HepG2 (cell line): ENCODE data around the gene CENPC. TPM values are rescaled to one million over a fixed set of nuclear protein-coding genes. Genes with fewer than 3 reads are reported as not detected.

Experiments
- ATAC-seq: fragments of 200-7000 bp; cut with Tn5 transposase; 3 replicates; pipeline ENCODE4 v1.9.1; 2020; ENCODE audit warnings: mild to moderate bottlenecking, moderate library complexity
- BruUV-seq: library from RNA; stranded (reverse); fragments of 400-500 nt; replicated peaks from 2 replicates; lab custom pipeline; 2021; lab: Mats Ljungman, UMichigan
- CTCF ChIA-PET: fragments of 300-600 bp; formaldehyde crosslinking; extraction: SDS; loops from one replicate; lab custom pipeline; 2021; ENCODE audit warnings: low total read pairs, inconsistent platforms, low intra/inter-chr PET ratio; lab: Yijun Ruan, JAX
- POLR2A ChIA-PET: fragments of 350-600 bp; sonication (Branson Sonifier 250); formaldehyde crosslinking; loops from one replicate; lab custom pipeline; 2020; ENCODE audit warnings: antibody characterized with exemption, inconsistent platforms; lab: Yijun Ruan, JAX
- DNase-seq: peaks from one replicate; pipeline ENCODE4 v3.0.0-alpha.2; 2015; ENCODE audit warnings: low spot score
- FAIRE-seq: peaks from 3 replicates; lab custom pipeline; 2011; peaks lifted over from hg19 to GRCh38; lab: Jason Lieb, UNC
- H2AFZ ChIP-seq: one replicate; pipeline ENCODE4 v1.6.1; 2011; ENCODE audit warnings: low read length, inconsistent platforms
- H3K27ac ChIP-seq: fragments of 300-600 bp; 3 replicates; pipeline ENCODE4 v1.8.0; 2011; ENCODE audit warnings: mixed run types, mild to moderate bottlenecking, mixed read lengths, low read length, inconsistent platforms; ENCODE audit not compliant: insufficient read depth; ENCODE audit errors: extremely low read length
- H3K27me3 ChIP-seq, 2 experiments: fragments of 200-600 bp in 1 of 2; 2 replicates in 1 of 2; 3 replicates in 1 of 2; pipeline versions ENCODE4 v1.6.0 to v1.8.0; 2011; ENCODE audit warnings: low read length in 2 of 2, mild to moderate bottlenecking in 2 of 2, moderate library complexity in 2 of 2, inconsistent platforms in 1 of 2; ENCODE audit not compliant: insufficient read depth in 2 of 2, control insufficient read depth in 1 of 2
- H3K36me3 ChIP-seq, 2 experiments: fragments of 200-600 bp in 1 of 2; replicated peaks in 1 of 2; 2 replicates in 1 of 2; 3 replicates in 1 of 2; pipeline versions ENCODE4 v1.5.1 to v1.8.0; 2011; ENCODE audit warnings: low read length in 2 of 2, inconsistent platforms in 1 of 2; ENCODE audit not compliant: insufficient read depth in 2 of 2, control insufficient read depth in 1 of 2
- H3K4me1 ChIP-seq: 2 replicates; pipeline ENCODE4 v1.5.1; 2012; ENCODE audit warnings: low read length, inconsistent platforms; ENCODE audit not compliant: insufficient read depth
- H3K4me2 ChIP-seq: 2 replicates; pipeline ENCODE4 v1.6.0; 2011; ENCODE audit warnings: low read depth, low read length, inconsistent platforms
- H3K4me3 ChIP-seq, 3 experiments: fragments of 200-600 bp in 1 of 3; sonication (generic), shearing (Covaris generic) in 1 of 3; replicated peaks in 1 of 3; 2 replicates each; pipeline ENCODE4 v1.5.1; 2011 to 2016; ENCODE audit warnings: low read length in 3 of 3, inconsistent platforms in 2 of 3, low read depth in 2 of 3, mild to moderate bottlenecking in 2 of 3, control low read depth in 1 of 3, mixed read lengths in 1 of 3; ENCODE audit not compliant: insufficient read depth in 1 of 3
- H3K79me2 ChIP-seq: one replicate; pipeline ENCODE4 v1.6.1; 2011; ENCODE audit warnings: low read length, inconsistent platforms; ENCODE audit not compliant: insufficient read depth
- H3K9ac ChIP-seq: 2 replicates; pipeline ENCODE4 v1.6.0; 2011; ENCODE audit warnings: mild to moderate bottlenecking, low read depth, low read length, inconsistent platforms; ENCODE audit not compliant: insufficient read depth
- H3K9me3 ChIP-seq: 2 replicates; pipeline ENCODE4 v1.5.1; 2012; ENCODE audit warnings: mild to moderate bottlenecking, low read length
- H4K20me1 ChIP-seq: 2 replicates; pipeline ENCODE4 v1.6.0; 2011; ENCODE audit warnings: inconsistent platforms, mild to moderate bottlenecking, low read length, moderate library complexity; ENCODE audit not compliant: insufficient read depth
- ARID3A ChIP-seq: IDR thresholded peaks from 2 replicates; pipeline ENCODE4 v1.6.1; 2012; ENCODE audit warnings: low read depth, low read length, improper control_type of control experiment
- ATRX ChIP-seq: sonication (generic); formaldehyde crosslinking; IDR thresholded peaks from 2 replicates; pipeline ENCODE4 v1.4.0; 2020; ENCODE audit warnings: missing genetic modification reagents, borderline replicate concordance
- DDIT3 ChIP-seq: sonication (generic); formaldehyde crosslinking; IDR thresholded peaks from 2 replicates; pipeline ENCODE4 v1.4.0; 2020; ENCODE audit warnings: mild to moderate bottlenecking, missing genetic modification reagents
- FIP1L1 ChIP-seq: fragments of 200-400 bp; formaldehyde crosslinking; IDR thresholded peaks from 2 replicates; pipeline ENCODE4 v1.6.1; 2018; ENCODE audit warnings: low read depth, mild to moderate bottlenecking, low read length, moderate library complexity, borderline replicate concordance; ENCODE audit not compliant: insufficient read depth
- FOXC1 ChIP-seq: sonication (generic); formaldehyde crosslinking; IDR thresholded peaks from 2 replicates; pipeline ENCODE4 v1.8.0; 2022; ENCODE audit warnings: mild to moderate bottlenecking, missing genetic modification reagents, borderline replicate concordance
- FOXK2 ChIP-seq: fragments of 450-650 bp; IDR thresholded peaks from 2 replicates; pipeline ENCODE4 v1.6.1; 2016
- HMG20B ChIP-seq: conservative IDR thresholded peaks from 2 replicates; pipeline ENCODE4 v1.6.1; 2016; ENCODE audit warnings: missing genetic modification reagents, missing compliant biosample characterization
- SIX1 ChIP-seq: sonication (generic); formaldehyde crosslinking; IDR thresholded peaks from 2 replicates; pipeline ENCODE4 v1.4.0; 2020; ENCODE audit warnings: missing genetic modification reagents, borderline replicate concordance
- SMC3 ChIP-seq: IDR thresholded peaks from 2 replicates; pipeline ENCODE4 v1.6.1; 2011; ENCODE audit warnings: low read length, improper control_type of control experiment
- TARDBP ChIP-seq: sonication (generic); formaldehyde crosslinking; IDR thresholded peaks from 2 replicates; pipeline ENCODE4 v1.8.0; 2022; ENCODE audit warnings: mild to moderate bottlenecking, missing genetic modification reagents
- ZBTB2 ChIP-seq: sonication (generic); formaldehyde crosslinking; IDR thresholded peaks from 2 replicates; pipeline ENCODE4 v1.8.0; 2022; ENCODE audit warnings: low read depth, missing genetic modification reagents
- ZFP37 ChIP-seq: sonication (generic); formaldehyde crosslinking; IDR thresholded peaks from 2 replicates; pipeline ENCODE4 v1.4.0; 2020; ENCODE audit warnings: missing genetic modification reagents, borderline replicate concordance
- ZNF44 ChIP-seq: sonication (generic); formaldehyde crosslinking; IDR thresholded peaks from 2 replicates; pipeline ENCODE4 v1.5.1; 2020; ENCODE audit warnings: mild to moderate bottlenecking, missing genetic modification reagents
- ZNF598 ChIP-seq: sonication (generic); formaldehyde crosslinking; IDR thresholded peaks from 2 replicates; pipeline ENCODE4 v1.5.1; 2020; ENCODE audit warnings: mild to moderate bottlenecking, missing genetic modification reagents, borderline replicate concordance
- ZNF773 ChIP-seq: sonication (generic); formaldehyde crosslinking; IDR thresholded peaks from 2 replicates; pipeline ENCODE4 v1.4.0; 2020; ENCODE audit warnings: missing genetic modification reagents, borderline replicate concordance
- ZSCAN30 ChIP-seq: sonication (generic); formaldehyde crosslinking; IDR thresholded peaks from 2 replicates; pipeline ENCODE4 v1.5.0; 2020; ENCODE audit warnings: mild to moderate bottlenecking, missing genetic modification reagents
- whole genome bisulfite sequencing: methylation state at CpG from one replicate; pipeline ENCODE4 v1.1.6; 2017; ENCODE audit warnings: low lambda C conversion rate; 5-methylcytosine and 5-hydroxymethylcytosine counted together
- in situ Hi-C: cut with HindIII; loops from 2 replicates; pipeline ENCODE4 v1.10.0; 2017; ENCODE audit warnings: low pct_unique_long_range_greater_than_20kb; ENCODE audit not compliant: extremely low pct_ligation_motif_present
- intact Hi-C: fragments of 100-400 bp; cut with micrococcal nuclease; formaldehyde crosslinking; loops from one replicate; pipeline ENCODE4 v1.10.0; 2022; ENCODE audit not compliant: unreplicated experiment
- polyA plus RNA-seq, 8 experiments: library from polyadenylated mRNA; depleted of rRNA in 3 of 8; stranded (reverse) in 7 of 8; unstranded in 1 of 8; fragments of >200 nt; fragmentation: Illumina TruSeq in 4 of 8; extraction: Trizol in 4 of 8; gene quantifications; 2 replicates each; pipeline versions ENCODE4 v1.2.1 to v1.2.3, GENCODE V29; 2011 to 2016; ENCODE audit warnings: low read depth in 4 of 8, missing spikeins in 1 of 8, mixed read lengths in 1 of 8; ENCODE audit not compliant: insufficient read depth in 1 of 8
- total RNA-seq, 5 experiments: library from RNA; depleted of rRNA; stranded (reverse); fragments of >200 nt; fragmentation: Illumina TruSeq; extraction: Trizol; gene quantifications; 2 replicates each; pipeline ENCODE4 v1.2.3, GENCODE V29; 2016; ENCODE audit warnings: low read depth in 1 of 5
- TF ChIP-seq, protein P1 (sequence below): sonication (generic); formaldehyde crosslinking; IDR thresholded peaks from 2 replicates; pipeline ENCODE4 v1.4.0; 2020; ENCODE audit warnings: missing genetic modification reagents
- TF ChIP-seq, protein P2 (sequence below): sonication (generic); formaldehyde crosslinking; IDR thresholded peaks from 2 replicates; pipeline ENCODE4 v1.4.0; 2020; ENCODE audit warnings: mild to moderate bottlenecking, missing genetic modification reagents
- TF ChIP-seq, protein P3 (sequence below): IDR thresholded peaks from 2 replicates; pipeline ENCODE4 v1.6.1; 2016; ENCODE audit warnings: low read depth, borderline replicate concordance

CENPC gene
- total and polyA plus RNA-seq, 2 of the 13 experiments (the other 11 are each of a cell fraction or from before 2014, with no cell fraction given) = 4.7 to 16.4 TPM

GRCh38 chr4:67521506-67521905 lies 23.8 kb downstream of the CENPC start (continued):
- TF ChIP-seq ZNF773 (CRISPR knock-in tag) (no peak), DDIT3 (CRISPR knock-in tag) (no peak), ARID3A (no peak), FOXK2 (no peak), TARDBP (CRISPR knock-in tag) (no peak), ZBTB2 (no peak)
- TF ChIP-seq, protein P1, sequence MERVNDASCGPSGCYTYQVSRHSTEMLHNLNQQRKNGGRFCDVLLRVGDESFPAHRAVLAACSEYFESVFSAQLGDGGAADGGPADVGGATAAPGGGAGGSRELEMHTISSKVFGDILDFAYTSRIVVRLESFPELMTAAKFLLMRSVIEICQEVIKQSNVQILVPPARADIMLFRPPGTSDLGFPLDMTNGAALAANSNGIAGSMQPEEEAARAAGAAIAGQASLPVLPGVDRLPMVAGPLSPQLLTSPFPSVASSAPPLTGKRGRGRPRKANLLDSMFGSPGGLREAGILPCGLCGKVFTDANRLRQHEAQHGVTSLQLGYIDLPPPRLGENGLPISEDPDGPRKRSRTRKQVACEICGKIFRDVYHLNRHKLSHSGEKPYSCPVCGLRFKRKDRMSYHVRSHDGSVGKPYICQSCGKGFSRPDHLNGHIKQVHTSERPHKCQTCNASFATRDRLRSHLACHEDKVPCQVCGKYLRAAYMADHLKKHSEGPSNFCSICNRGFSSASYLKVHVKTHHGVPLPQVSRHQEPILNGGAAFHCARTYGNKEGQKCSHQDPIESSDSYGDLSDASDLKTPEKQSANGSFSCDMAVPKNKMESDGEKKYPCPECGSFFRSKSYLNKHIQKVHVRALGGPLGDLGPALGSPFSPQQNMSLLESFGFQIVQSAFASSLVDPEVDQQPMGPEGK (CRISPR knock-in tag) = no peak

DNA sequence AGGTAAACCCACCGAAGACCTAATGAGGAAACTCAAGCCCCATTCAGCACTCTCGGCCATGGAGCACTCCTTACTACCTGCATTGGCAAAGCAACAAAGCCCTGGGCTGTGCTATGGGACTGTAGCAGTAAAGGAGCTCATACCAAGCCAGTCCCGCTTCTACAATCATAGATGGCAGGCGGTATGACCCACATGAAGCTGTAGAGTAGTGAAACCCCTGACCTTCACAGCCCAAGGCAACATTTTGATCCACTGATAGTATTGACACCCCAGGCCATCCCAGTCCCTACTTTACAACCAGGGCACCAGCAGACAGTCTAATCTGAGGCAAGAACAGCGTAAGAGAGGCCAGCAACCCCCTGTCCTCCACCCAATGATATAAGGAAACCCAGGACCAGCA lies 25.2 kb downstream of the CENPC start:
- ChIA-PET CTCF (no interaction called here), POLR2A (no interaction called here)
- no TSS peak for BruUV-seq
- no peak overlapping the region for H3K9ac ChIP-seq
- ATAC-seq = no peak
- H3K9me3 ChIP-seq = no peaks in the 10 kb centered on the region
- WGBS = 100% methylated on average over 5 of the region's 5 CpGs
- no peak overlapping the region for H2AFZ ChIP-seq
- no peaks in the 10 kb centered on the region for H3K27me3 ChIP-seq
- H3K4me3 ChIP-seq = no peak overlapping the region
- H3K36me3 ChIP-seq = peaks cover 0 to 13% of the 10 kb centered on the region in 2 experiments; a peak in 3 of 5 replicates
- no peak for DNase-seq
- H3K4me2 ChIP-seq = no peak overlapping the region
- H4K20me1 ChIP-seq = no peaks in the 10 kb centered on the region
- no peaks in the 10 kb centered on the region for H3K4me1 ChIP-seq
- peaks cover 7% of the 10 kb centered on the region for H3K79me2 ChIP-seq
- H3K27ac ChIP-seq = no peak overlapping the region
- in situ Hi-C loops = no loop called here
- intact Hi-C loops = no loop called here
- FAIRE-seq = no peak
- TF ChIP-seq ATRX (CRISPR knock-in tag) (no peak), SMC3 (no peak), FOXC1 (no peak), SIX1 (CRISPR knock-in tag) (no peak), ZNF598 (CRISPR knock-in tag) (no peak), HMG20B (CRISPR knock-in tag) (no peak), ZNF44 (CRISPR knock-in tag) (no peak), ZSCAN30 (CRISPR knock-in tag) (no peak), FIP1L1 (no peak), ZFP37 (no peak)
- TF ChIP-seq, protein P2, sequence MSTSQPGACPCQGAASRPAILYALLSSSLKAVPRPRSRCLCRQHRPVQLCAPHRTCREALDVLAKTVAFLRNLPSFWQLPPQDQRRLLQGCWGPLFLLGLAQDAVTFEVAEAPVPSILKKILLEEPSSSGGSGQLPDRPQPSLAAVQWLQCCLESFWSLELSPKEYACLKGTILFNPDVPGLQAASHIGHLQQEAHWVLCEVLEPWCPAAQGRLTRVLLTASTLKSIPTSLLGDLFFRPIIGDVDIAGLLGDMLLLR = no peak
- TF ChIP-seq, protein P3, sequence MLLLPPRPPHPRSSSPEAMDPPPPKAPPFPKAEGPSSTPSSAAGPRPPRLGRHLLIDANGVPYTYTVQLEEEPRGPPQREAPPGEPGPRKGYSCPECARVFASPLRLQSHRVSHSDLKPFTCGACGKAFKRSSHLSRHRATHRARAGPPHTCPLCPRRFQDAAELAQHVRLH (CRISPR knock-in tag) = no peak
